ENCODE data around the gene SLC35C1.
A peak's percentile ranks its signal among the peaks of the same experiment; 100 is the strongest.

Gene SLC35C1

GRCh38 chr11:45804761-45805304 lies at the start of gene SLC35C1:
SLC35C1 (plus strand) TSS chr11:45805149; CDS start chr11:45805802, 653 bp downstream.
- peaks cover 12% of the 10 kb centered on the region for H4K20me1 ChIP-seq
- H3K4me1 ChIP-seq, result peaks cover 45% of the 10 kb centered on the region
- peaks cover 20% of the 10 kb centered on the region for H3K36me3 ChIP-seq
- H3K9me3 ChIP-seq, result no peaks in the 10 kb centered on the region
- H3K4me2 ChIP-seq, result peak within 1 kb of the TSS; percentile 99
- H3K27ac ChIP-seq, result peak within 1 kb of the TSS; percentile 72
- TF ChIP-seq Cebpa-rat (IDR thresholded peaks at IDR 0.05), result no peak
- H3K4me3 ChIP-seq, result peak within 1 kb of the TSS; percentile 88
- H3K9ac ChIP-seq, result peak within 1 kb of the TSS; percentile 79
- H3K27me3 ChIP-seq, result no peaks in the 10 kb centered on the region

- H3K4me3 ChIP-seq, result no peak overlapping the region
- H3K9ac ChIP-seq, result no peak overlapping the region
- H3K27ac ChIP-seq, result no peak overlapping the region
- TF ChIP-seq Cebpa-rat (IDR thresholded peaks at IDR 0.05), result no peak
- H3K36me3 ChIP-seq, result no peaks in the 10 kb centered on the region
- no peaks in the 10 kb centered on the region for H3K9me3 ChIP-seq
- H3K4me1 ChIP-seq, result no peaks in the 10 kb centered on the region
- H3K4me2 ChIP-seq, result no peak overlapping the region
- H4K20me1 ChIP-seq, result no peaks in the 10 kb centered on the region
- H3K27me3 ChIP-seq, result no peaks in the 10 kb centered on the region
These were observed 49.6 kb upstream of the SLC35C1 start for GRCh38 chr11:45755281-45755859.

GRCh38 chr11:45756384-45757010 lies 48.5 kb upstream of the SLC35C1 start:
- no peak overlapping the region for H3K27ac ChIP-seq
- no peaks in the 10 kb centered on the region for H3K4me1 ChIP-seq
- TF ChIP-seq Cebpa-rat (IDR thresholded peaks at IDR 0.05), result no peak
- no peak overlapping the region for H3K4me3 ChIP-seq
- H3K27me3 ChIP-seq, result no peaks in the 10 kb centered on the region
- no peak overlapping the region for H3K4me2 ChIP-seq
- H3K36me3 ChIP-seq, result no peaks in the 10 kb centered on the region
- H3K9ac ChIP-seq, result no peak overlapping the region
- no peaks in the 10 kb centered on the region for H4K20me1 ChIP-seq
- no peaks in the 10 kb centered on the region for H3K9me3 ChIP-seq

GRCh38 chr11:45757672-45758071 lies 47.3 kb upstream of the SLC35C1 start:
- Histone ChIP-seq H3K9me3 (no peaks in the 10 kb centered on the region), H3K4me3 (no peak overlapping the region), H3K27ac (no peak overlapping the region), H4K20me1 (no peaks in the 10 kb centered on the region), H3K4me2 (no peak overlapping the region), H3K36me3 (no peaks in the 10 kb centered on the region), H3K9ac (no peak overlapping the region), H3K4me1 (no peaks in the 10 kb centered on the region), H3K27me3 (no peaks in the 10 kb centered on the region)
- TF ChIP-seq Cebpa-rat (IDR thresholded peaks at IDR 0.05), result no peak

- Histone ChIP-seq H3K4me1 (no peaks in the 10 kb centered on the region), H3K27me3 (no peaks in the 10 kb centered on the region), H4K20me1 (no peaks in the 10 kb centered on the region), H3K27ac (no peak overlapping the region), H3K36me3 (no peaks in the 10 kb centered on the region), H3K4me3 (no peak overlapping the region), H3K4me2 (no peak overlapping the region), H3K9ac (no peak overlapping the region), H3K9me3 (no peaks in the 10 kb centered on the region)
- no peak for TF ChIP-seq Cebpa-rat (IDR thresholded peaks at IDR 0.05)
These were observed 43.3 kb upstream of the SLC35C1 start for GRCh38 chr11:45761659-45762058.

GRCh38 chr11:45765107-45765668 lies 39.8 kb upstream of the SLC35C1 start:
- Histone ChIP-seq H3K36me3 (no peaks in the 10 kb centered on the region), H3K9me3 (no peaks in the 10 kb centered on the region), H3K27ac (no peak overlapping the region), H3K4me3 (no peak overlapping the region), H3K4me1 (no peaks in the 10 kb centered on the region), H3K4me2 (no peak overlapping the region), H3K27me3 (no peaks in the 10 kb centered on the region), H3K9ac (no peak overlapping the region), H4K20me1 (no peaks in the 10 kb centered on the region)
- no peak for TF ChIP-seq Cebpa-rat (IDR thresholded peaks at IDR 0.05)

DNA sequence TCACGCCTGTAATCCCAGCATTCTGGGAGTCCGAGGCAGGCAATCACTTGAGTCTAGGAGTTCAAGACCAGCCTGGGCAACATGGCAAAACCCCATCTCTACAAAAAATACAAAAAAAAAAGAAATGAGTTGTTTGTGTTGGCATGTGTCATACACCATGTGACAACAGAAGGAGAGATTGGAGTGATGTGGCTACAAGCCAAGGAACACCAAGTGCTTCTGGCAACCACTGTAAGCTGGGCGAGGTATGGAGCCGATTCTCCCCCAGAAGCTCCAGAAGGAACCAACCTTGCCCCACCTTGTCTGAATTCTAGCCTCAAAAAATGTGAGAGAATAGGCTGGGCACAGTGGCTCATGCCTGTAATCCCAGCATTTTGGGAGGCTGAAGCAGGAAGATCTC lies 39.1 kb upstream of the SLC35C1 start:
- H3K27ac ChIP-seq, result no peak overlapping the region
- no peaks in the 10 kb centered on the region for H3K27me3 ChIP-seq
- H3K4me1 ChIP-seq, result no peaks in the 10 kb centered on the region
- TF ChIP-seq Cebpa-rat (IDR thresholded peaks at IDR 0.05), result no peak
- H4K20me1 ChIP-seq, result no peaks in the 10 kb centered on the region
- no peak overlapping the region for H3K4me3 ChIP-seq
- no peak overlapping the region for H3K4me2 ChIP-seq
- H3K9me3 ChIP-seq, result no peaks in the 10 kb centered on the region
- H3K36me3 ChIP-seq, result no peaks in the 10 kb centered on the region
- no peak overlapping the region for H3K9ac ChIP-seq

- Histone ChIP-seq H3K4me3 (no peak overlapping the region), H3K4me2 (no peak overlapping the region), H3K4me1 (no peaks in the 10 kb centered on the region), H4K20me1 (no peaks in the 10 kb centered on the region), H3K9me3 (no peaks in the 10 kb centered on the region), H3K27ac (no peak overlapping the region), H3K27me3 (no peaks in the 10 kb centered on the region), H3K9ac (no peak overlapping the region), H3K36me3 (no peaks in the 10 kb centered on the region)
- TF ChIP-seq Cebpa-rat (IDR thresholded peaks at IDR 0.05), result no peak
These were observed 38.5 kb upstream of the SLC35C1 start for GRCh38 chr11:45766469-45766868.

DNA sequence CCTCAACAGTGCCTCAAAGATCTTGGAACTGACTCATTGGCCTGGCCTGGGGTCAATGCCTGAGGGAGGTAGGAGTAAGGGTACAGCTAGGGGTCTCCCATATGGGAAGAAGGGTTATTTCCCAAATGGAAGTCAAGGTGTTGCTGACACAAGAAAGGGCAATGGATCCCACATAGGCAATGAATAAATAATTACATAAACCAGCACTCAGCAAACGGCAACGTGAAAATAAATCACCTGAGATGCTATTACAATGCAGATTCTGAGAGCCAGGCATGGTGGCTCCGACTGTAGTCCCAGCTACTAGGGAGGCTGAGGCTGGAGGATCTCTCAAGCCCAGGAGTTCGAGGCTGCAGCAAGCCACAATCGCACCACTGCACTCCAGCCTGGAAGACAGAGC lies 36.5 kb upstream of the SLC35C1 start:
- Histone ChIP-seq H3K9me3 (no peaks in the 10 kb centered on the region), H3K4me1 (peaks cover 11% of the 10 kb centered on the region), H3K27me3 (no peaks in the 10 kb centered on the region), H3K36me3 (no peaks in the 10 kb centered on the region), H3K4me3 (no peak overlapping the region), H3K4me2 (no peak overlapping the region), H3K9ac (no peak overlapping the region), H3K27ac (no peak overlapping the region), H4K20me1 (no peaks in the 10 kb centered on the region)
- no peak for TF ChIP-seq Cebpa-rat (IDR thresholded peaks at IDR 0.05)

GRCh38 chr11:45769960-45770359 lies 35.0 kb upstream of the SLC35C1 start:
- Histone ChIP-seq H3K9me3 (no peaks in the 10 kb centered on the region), H3K4me3 (no peak overlapping the region), H3K36me3 (no peaks in the 10 kb centered on the region), H3K4me1 (peaks cover 11% of the 10 kb centered on the region), H3K27me3 (no peaks in the 10 kb centered on the region), H3K27ac (no peak overlapping the region), H4K20me1 (no peaks in the 10 kb centered on the region), H3K4me2 (no peak overlapping the region), H3K9ac (no peak overlapping the region)
- no peak for TF ChIP-seq Cebpa-rat (IDR thresholded peaks at IDR 0.05)

Measured in BLaER1 (cell line).